GM19395 (cell line): Measurements from ENCODE around the gene NCR1.
"Not testable (repeated sequence)": the region's sequence is repeated elsewhere in the genome, so short reads cannot be mapped to it uniquely, and the experiment has no call there.

Experiments
- ATAC-seq: cut with Tn5 transposase; IDR thresholded peaks from one replicate; pipeline ENCODE4 v1.9.1; 2021; ENCODE audit warnings: mild to moderate bottlenecking, moderate library complexity; ENCODE audit not compliant: unreplicated experiment

Gene NCR1

DNA sequence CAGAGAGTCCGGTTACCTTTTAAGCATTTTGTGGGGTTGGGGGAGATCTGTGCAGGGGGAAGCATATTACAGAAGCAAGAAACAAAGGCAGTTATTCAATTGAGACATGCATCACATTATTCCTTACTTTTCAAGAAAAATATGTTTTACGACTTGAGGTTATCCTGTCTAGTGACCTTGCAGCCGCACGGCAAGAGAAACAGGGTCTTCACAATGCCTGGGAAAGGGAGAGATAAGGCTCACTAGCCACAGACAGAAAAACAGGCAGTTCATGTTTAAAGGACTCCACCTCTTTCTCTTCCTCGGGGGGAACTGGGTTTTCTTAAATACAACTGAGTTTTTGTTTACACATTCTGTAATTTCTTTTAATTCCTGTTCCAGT is 536 bp upstream of the NCR1 start:
- ATAC-seq = no peak

GRCh38 chr19:54906819-54907218 is 871 bp downstream of the NCR1 start:
- no peak for ATAC-seq

- not testable (repeated sequence) for ATAC-seq
These were observed 2.0 kb downstream of the NCR1 start for GRCh38 chr19:54907899-54908298.

GRCh38 chr19:54916822-54917221 is 10.9 kb downstream of the NCR1 start:
- ATAC-seq = no peak

DNA sequence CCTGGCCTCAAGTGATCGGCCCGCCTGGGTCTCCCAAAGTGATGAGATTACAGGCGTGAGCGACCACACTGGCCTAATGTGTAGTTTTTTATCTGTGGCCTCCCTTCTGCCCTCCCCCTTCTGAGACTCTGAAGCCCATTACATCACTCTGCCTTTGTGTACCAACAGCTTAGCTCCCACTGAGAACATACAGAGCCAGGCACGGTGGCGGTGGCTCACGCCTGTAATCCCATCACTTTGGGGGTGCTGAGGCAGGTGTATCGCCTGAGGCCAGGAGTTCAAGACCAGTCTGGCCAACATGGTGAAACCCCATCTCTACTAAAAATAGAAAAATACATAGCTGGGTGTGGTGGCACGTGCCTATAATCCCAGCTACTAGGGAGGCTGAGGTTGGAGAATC is 12.6 kb downstream of the NCR1 start:
- ATAC-seq = no peak

- not testable (repeated sequence) for ATAC-seq
These were observed 14.0 kb downstream of the NCR1 start for GRCh38 chr19:54919646-54920563.

DNA sequence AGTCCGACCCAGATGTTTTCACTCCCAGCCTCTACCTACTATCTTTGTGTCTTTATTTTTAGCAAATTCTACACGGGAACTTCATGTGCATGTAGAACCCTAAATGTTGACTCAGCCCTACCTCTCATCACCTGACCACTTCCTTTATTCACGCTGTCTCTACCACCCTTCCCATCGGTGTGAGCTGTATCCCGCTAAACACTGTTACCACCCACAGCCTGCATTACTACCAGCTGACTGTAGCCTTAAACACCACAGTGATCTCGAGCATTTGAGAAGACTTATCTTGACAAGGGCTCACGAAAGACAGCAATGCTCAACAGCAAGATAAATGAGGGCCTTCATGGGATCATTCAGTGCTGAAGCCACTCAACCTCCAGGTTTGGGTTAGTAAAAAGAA is 15.1 kb downstream of the NCR1 start:
- ATAC-seq = no peak

DNA sequence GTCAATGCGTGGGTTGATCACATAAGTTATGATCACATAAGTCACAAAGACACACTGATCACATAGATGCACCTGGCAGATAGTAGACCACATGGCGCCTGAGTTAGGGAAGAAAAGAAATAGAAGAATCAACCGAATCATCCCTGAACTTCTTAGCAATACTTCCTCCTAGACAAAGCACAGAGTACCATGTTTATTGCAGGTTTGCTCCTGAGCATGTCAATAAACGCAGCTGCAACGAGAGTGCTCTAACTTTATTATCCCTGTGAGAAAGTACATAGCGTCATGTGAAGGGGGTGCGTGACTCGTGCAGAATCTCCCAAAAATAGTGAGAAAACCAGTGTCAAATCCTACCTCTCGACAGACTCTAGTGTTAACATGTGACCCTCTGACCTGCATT is 17.3 kb downstream of the NCR1 start:
- ATAC-seq = no peak

DNA sequence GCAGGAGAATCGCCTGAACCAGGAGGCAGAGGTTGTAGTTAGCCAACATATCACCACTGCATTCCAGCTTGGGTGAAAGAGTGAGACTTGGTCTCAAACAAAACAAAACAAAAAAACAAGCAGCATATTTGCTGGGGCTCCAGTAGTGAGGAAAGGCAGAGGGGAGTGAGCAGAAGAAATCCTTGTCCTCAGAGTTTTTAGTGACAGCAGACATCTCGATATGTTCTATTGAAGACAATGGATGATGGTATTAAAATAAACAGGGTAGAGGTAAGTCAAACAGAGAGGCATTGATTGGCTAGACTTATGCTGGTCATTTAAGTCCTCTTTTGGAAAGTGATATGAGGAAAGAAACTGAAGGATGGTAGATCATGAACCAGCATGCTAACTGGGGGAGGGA is 22.4 kb downstream of the NCR1 start:
- ATAC-seq = no peak

GRCh38 chr19:54937926-54938325 is 32.0 kb downstream of the NCR1 start:
- ATAC-seq = no peak

- ATAC-seq = no peak
These were observed 33.0 kb downstream of the NCR1 start for GRCh38 chr19:54938906-54939305.

DNA sequence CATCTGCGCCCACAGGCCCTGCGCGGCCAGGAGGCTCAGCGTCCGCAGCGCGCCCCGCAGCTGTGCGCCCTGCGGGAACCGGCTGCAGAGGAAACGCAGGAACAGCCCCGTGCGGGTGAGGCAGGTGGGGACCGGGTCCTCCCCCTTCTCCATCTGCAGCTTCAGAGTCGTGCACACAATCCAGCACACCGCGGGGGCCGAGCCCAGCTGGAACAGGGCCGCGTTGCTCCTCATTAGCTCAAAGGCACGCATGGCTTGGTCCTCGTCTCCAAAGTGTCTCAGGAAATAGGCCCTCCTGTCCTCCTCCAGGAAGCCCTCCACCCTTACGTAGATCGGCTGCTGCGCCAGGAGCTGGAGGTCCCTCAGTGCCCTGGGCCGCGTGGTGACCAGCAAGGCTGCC is 33.6 kb downstream of the NCR1 start:
- ATAC-seq = not testable (repeated sequence)

DNA sequence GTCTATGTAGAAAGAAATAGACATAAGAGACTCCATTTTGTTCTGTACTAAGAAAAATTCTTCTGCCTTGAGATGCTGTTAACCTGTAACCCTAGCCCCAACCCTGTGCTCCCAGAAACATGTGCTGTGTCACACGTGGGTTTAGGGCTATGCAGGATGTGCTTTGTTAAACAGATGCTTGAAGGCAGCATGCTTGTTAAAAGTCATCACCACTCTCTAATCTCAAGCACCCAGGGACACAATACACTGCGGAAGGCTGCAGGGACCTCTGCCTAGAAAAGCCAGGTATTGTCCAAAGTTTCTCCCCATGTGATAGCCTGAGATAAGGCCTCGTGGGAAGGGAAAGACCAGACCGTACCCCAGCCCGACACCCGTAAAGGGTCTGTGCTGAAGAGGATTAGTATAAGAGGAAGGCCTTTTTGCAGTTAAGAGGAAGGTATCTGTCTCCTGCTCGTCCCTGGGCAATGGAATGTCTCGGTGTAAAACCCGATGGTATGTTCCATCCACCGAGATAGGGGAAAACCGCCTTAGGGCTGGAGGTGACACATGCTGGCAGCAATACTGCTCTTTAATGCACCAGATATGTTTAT is 37.9 kb downstream of the NCR1 start:
- not testable (repeated sequence) for ATAC-seq

DNA sequence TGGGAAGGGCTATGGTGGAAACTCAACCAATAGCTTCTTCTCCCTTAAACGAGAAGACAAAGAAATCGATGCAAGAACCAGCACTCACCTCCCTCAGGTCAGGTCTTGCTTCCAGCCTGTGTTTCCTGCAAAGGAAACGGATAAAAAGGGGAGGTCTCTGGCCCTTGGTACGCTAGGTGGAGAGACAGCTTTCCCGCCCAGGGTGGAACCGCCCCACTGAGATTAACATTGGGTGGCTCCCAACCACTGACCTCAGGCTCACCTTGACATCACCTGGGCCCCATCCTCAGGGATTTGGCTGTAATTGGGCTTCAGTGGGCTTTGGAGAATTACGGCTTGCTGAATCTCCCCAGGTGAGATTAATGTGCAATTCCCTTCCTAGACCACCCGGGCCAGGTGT is 41.4 kb downstream of the NCR1 start, which contains the start of gene NLRP7:
NLRP7 (minus strand) TSS at position 150 of the 400 bp plus-strand sequence.
- ATAC-seq = no peak

- no peak for ATAC-seq
These were observed 43.5 kb downstream of the NCR1 start for GRCh38 chr19:54949412-54949811.

- ATAC-seq = not testable (repeated sequence)
These were observed 44.6 kb downstream of the NCR1 start for GRCh38 chr19:54950580-54950979.

- ATAC-seq = no peak
These were observed 46.8 kb downstream of the NCR1 start for GRCh38 chr19:54952591-54953344.

GRCh38 chr19:54953345-54953713 is 47.4 kb downstream of the NCR1 start:
- ATAC-seq = not testable (repeated sequence)

- ATAC-seq = no peak
These were observed 49.4 kb downstream of the NCR1 start for GRCh38 chr19:54955376-54955775.

- no peak for ATAC-seq
These were observed 53.9 kb downstream of the NCR1 start for GRCh38 chr19:54959840-54960239.
